GM18520 (cell line): Measurements from ENCODE around the gene PCDH9.

ENCODE experiments used
- ATAC-seq: cut with Tn5 transposase; IDR thresholded peaks from one replicate; pipeline ENCODE4 v1.9.1; 2021; ENCODE audit not compliant: unreplicated experiment

PCDH9 gene

DNA sequence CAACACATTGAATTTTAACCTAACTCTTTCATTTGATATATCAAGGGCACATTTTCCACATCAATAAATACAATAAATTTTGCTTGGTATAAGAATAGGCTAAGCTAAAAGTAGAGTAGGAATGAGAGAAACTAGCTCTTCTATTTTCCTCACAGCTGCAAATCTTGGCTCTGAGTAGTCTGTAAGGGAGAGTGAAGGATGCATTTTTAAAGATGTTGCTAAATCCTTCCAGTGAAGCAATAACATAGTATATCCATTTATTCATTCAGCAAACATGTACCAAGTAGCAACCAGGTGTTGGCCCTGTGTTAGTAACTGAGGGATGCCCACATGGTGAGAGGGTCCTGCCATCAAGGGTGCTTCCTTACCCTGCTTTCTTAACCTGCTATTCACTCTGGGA, 799.9 kb downstream of the PCDH9 start:
- ATAC-seq: no peak

- no peak for ATAC-seq
These were observed 801.0 kb downstream of the PCDH9 start for GRCh38 chr13:66429156-66429555.

DNA sequence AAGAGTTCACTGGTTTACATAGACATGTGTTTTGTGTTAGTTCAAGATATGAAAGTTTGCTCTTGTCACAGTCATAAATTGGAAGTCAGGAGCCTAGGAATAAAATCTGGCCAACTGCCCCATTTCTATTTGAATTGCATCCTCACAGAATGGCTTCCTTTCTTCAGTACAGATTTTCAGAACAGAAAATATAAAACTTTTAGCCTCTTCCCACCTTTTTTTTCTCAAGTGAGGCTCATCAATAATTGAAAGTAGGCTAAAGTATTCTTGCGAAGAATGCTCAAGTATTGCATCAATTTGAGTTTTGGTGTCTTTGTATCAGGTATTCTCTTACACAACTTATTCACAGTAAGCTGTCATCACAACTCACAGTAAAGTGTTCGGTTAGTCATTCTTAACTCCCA, 802.7 kb downstream of the PCDH9 start:
- ATAC-seq: no peak

DNA sequence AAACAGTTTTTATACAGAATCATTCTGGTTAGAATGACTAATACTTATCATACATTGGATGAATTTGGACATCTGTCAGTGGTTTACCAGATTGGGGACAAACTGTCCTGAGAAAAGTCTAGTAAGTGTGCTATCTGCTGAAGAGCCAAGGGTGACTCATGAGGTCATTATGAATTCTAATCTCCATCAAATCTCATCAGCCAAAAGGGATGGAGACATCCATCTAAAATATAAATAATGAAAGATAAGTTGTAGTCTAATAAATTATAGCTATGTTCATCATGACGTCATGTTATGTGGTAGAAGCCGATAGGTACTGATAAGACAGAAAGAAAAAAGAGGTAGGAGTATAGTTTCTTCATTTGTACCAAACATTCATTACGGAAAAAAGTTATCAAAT, 804.4 kb downstream of the PCDH9 start:
- ATAC-seq: no peak

DNA sequence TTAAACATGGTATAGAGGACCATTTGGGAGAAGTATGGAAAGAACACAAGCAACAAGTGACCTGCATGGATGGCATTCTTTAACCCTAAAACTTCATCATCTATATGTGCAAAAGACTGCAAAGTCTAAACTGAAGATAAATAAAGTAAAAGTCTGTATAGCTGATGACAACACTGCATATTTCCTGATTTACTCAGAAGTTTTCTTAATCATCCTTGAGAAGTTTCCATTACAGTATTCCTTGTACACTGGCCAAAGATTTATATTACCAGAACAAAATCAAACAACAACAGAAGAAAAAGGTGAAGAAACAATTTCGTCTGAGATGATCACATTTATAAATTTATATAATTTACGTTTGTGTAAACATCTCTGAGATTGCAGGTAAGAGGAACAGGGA, 805.7 kb downstream of the PCDH9 start:
- no peak for ATAC-seq

DNA sequence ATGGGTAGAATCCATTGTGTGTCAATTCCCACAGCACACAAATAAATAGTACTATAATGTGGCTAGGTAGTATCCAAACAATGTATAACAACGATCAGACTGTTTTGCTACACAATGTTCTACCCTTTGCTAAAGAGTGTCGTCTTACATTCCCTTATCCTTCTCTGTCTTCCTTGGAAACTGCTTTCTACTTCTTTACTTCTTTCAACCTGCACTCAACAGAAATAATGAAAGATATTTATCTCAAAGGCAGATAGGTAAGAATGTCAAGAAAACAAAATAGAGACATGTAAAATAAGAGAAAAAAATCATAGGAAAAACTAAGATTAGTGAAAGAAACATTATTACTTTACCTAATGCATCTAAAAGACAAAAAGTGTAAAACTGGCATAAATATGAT, 814.7 kb downstream of the PCDH9 start:
- no peak for ATAC-seq

DNA sequence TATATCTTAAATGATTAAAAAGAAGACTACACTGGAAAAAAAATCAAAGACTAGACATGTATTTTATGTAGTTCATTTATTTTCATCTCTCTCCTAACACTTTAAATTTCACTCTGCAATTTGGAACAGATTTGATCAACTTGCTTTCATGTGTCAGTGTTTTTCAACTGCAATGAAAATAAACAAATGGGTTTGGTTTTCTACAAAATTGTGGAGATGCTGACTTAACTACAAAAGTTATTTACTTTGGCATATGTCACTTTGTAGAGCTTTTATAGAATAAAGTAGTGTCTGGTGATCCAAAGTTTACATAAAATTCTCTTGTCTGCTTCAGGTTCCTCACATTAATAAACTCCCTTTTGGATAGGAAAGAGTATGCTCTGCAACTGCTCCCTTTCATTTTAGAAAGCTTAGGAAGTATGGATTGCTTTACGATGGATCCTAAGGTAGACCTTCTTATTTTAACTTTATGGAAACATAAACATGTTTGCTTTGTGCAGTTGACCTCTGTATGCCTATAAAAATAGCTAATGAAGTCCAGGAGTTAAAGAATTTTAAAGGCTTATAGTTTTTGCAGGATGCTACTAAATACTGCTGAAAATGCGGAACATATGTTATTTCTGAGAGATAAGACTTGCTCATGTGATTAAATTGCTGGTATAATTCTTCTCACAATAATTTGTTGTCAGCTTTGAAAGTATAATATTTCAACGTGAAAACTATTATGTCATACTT, 815.9 kb downstream of the PCDH9 start:
- ATAC-seq: no peak

GRCh38 chr13:66410314-66410713, 819.8 kb downstream of the PCDH9 start:
- no peak for ATAC-seq

- no peak for ATAC-seq
These were observed 820.6 kb downstream of the PCDH9 start for GRCh38 chr13:66409542-66409941.

- ATAC-seq: no peak
These were observed 823.0 kb downstream of the PCDH9 start for GRCh38 chr13:66407128-66407527.

GRCh38 chr13:66405908-66406802, 824.0 kb downstream of the PCDH9 start:
- no peak for ATAC-seq

DNA sequence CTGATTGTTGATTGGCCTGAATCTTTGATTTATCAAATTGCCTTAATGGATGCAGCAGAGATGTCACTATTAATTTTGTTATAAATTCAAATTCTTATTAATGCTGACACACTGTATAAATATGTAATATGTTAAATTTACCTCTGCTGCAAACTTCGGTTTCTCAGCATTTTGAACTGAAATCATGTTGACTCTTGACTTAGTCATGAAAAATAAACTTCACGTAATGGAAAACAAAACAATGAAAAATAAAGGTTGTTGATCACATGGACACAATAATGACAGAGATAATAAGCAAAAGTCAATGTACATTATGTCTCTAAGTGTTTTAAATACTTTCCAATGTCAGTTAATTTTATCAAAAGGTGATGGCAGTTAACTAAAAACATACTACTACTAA, 827.6 kb downstream of the PCDH9 start:
- no peak for ATAC-seq

GRCh38 chr13:66402066-66402465, 828.1 kb downstream of the PCDH9 start:
- ATAC-seq: no peak

DNA sequence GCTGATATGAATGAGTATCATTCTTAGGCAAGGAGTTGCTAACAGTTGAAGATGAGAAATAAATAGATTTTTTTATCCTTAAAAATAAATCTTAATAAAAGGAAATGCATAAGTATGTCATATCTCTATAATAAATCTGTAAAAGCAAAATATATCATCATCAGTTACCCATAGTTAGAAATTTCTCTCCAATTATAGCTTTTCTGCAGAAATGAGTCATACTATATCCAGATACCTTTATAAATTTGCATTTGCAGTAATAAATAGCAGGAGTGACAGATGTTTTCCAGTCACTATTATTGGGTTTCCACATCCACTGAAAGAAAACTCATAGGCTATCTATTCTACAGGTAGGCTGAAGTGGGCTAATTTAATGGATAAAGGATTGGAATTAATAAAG, 829.8 kb downstream of the PCDH9 start:
- ATAC-seq: no peak

- ATAC-seq: no peak
These were observed 830.3 kb downstream of the PCDH9 start for GRCh38 chr13:66399873-66400272.

DNA sequence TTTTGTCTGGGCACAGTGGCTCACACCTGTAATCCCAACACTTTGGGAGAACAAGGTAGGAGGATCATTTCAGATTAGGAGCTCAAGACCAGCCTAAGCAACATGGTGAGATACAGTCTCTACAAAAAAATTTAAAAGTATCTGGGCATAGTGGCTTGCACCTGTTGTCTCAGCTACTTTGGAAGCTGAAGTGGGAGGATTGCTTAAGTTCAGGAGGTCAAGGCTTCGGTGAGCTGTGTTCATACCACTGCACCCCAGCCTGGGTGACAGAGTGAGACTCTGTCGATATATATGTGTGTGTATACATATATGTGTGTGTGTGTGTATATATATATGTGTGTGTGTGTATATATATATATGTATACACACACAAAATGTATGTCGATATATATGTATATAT, 833.0 kb downstream of the PCDH9 start:
- ATAC-seq: no peak

GRCh38 chr13:66391322-66391721, 838.8 kb downstream of the PCDH9 start:
- ATAC-seq: no peak

DNA sequence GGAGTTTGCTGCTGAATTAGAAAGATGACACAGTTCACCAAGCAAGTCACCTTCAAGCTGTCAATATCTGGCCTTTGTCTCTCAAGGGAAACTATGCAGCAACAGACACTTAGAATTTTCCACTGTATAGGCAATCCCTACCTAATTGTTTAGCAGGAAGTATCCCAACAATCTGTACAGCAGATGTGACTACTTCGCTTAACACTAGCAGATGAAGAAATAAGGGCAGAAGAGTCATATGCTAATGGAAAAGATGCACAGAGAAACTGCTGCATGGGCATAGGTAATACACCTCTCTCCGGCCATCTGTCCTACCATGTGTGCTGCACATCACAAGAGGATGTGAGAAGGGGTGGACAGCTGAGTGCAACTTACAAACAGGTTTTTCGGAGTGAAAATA, 851.2 kb downstream of the PCDH9 start:
- no peak for ATAC-seq

- ATAC-seq: no peak
These were observed 852.6 kb downstream of the PCDH9 start for GRCh38 chr13:66377569-66377968.

GRCh38 chr13:66375756-66376155, 854.4 kb downstream of the PCDH9 start:
- ATAC-seq: no peak

- ATAC-seq: no peak
These were observed 860.5 kb downstream of the PCDH9 start for GRCh38 chr13:66369666-66370065.

- ATAC-seq: no peak
These were observed 862.8 kb downstream of the PCDH9 start for GRCh38 chr13:66367356-66367755.
